Measurements from ENCODE around the gene CROCC.
"Not testable (repeated sequence)": the region's sequence is repeated elsewhere in the genome, so short reads cannot be mapped to it uniquely, and the experiment has no call there.

- TF ChIP-seq CTCF, POLR2A (IDR thresholded peaks at IDR 0.05): not testable (repeated sequence)
Measured at GRCh38 chr1:16914928-16915626, 6.7 kb upstream of the CROCC start.
